ENCODE measurements around the gene NTRK1.

Gene NTRK1

DNA sequence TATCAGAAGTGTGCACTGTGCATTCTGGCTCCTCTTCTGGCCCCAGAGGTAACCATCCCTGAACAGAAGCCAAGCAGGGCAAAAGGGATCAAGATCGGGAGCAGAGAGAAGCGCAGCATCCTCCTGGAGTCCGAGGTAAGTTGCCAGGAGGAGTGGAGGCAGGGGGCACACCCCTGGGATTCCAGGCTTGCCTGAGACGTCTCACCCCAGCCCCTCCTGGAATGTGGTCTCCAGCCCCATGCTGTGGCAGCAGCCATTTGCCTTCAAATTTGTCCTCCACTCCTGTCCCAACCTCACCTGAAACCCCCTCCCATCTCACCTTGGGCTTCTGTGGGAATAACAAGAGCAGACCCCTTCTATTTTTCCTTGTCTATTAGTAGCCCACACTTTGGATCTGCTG is 69.8 kb downstream of the NTRK1 start:
- Mint-ChIP-seq H3K27me3 (peaks cover 77% of the 10 kb centered on the region), H3K27ac (no peak overlapping the region), H3K4me3 (no peak overlapping the region), H3K4me1 (peaks cover 43% of the 10 kb centered on the region), H3K9me3 (no peaks in the 10 kb centered on the region)
- DNase-seq, result no peak
- ATAC-seq, result no peak

Measured in stimulated activated naive CD8-positive, alpha-beta T cell treated with anti-CD3 and anti-CD28 coated beads, Interleukin-15, amount 100 ng/mL, for 72 hours (primary cell).